Measurements from ENCODE around the gene CPSF2.
"Not testable (repeated sequence)": the region's sequence is repeated elsewhere in the genome, so short reads cannot be mapped to it uniquely, and the experiment has no call there.

The CPSF2 gene

DNA sequence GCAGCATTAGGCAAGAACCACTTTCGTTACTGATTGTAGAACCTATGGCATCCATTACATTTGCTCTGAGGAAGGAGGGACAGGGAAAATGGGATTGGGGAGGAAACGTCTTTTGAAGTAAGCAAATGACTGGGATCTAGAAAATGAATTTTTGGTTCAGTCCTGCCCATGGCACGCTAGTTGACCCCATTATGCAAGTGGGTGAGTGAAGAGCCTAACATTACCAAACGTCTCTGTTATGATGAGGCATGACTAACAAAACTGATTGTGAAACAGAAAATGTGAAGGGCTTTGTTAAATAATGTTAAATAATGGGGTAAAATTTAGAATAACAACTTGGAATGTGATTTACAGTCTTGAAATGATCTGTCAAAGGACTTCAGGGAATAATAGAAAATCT, 38.9 kb downstream of the CPSF2 start:
- Histone ChIP-seq H3K4me3 (ENCODE audit: low read depth, low read length) (no peak overlapping the region), H3K4me1 (ENCODE audit: control insufficient read depth, insufficient read depth, low read length) (no peaks in the 10 kb centered on the region), H3K27me3 (ENCODE audit: control insufficient read depth, insufficient read depth, low read length) (no peaks in the 10 kb centered on the region), H3K36me3 (ENCODE audit: control insufficient read depth, insufficient read depth, low read length) (peaks cover 100% of the 10 kb centered on the region), H3K27ac (ENCODE audit: low read depth, low read length) (no peak overlapping the region), H3K9me3 (ENCODE audit: control insufficient read depth, insufficient read depth, low read length) (peaks cover 16% of the 10 kb centered on the region), H3K9ac (ENCODE audit: low read depth, low read length) (no peak overlapping the region)

DNA sequence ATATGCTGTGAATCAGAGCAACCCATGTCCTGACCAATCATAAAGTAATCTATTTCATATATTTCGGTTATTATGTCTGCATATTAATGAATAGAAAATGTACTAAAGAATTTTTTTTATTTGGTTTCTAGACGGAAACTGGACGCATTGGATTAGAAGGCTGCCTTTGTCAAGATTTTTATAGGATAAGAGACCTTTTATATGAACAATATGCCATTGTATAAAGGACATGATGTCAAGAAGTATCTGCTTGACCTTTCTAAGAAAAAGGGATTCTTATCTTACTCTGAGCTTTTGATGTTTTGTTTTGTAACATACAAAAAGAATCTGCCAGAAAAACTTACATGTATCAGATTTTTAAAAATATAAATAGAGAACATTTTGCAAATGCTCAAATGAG, 39.8 kb downstream of the CPSF2 start:
- Histone ChIP-seq H3K9ac (ENCODE audit: low read depth, low read length) (no peak overlapping the region), H3K36me3 (ENCODE audit: control insufficient read depth, insufficient read depth, low read length) (peaks cover 98% of the 10 kb centered on the region), H3K4me1 (ENCODE audit: control insufficient read depth, insufficient read depth, low read length) (no peaks in the 10 kb centered on the region), H3K27me3 (ENCODE audit: control insufficient read depth, insufficient read depth, low read length) (no peaks in the 10 kb centered on the region), H3K4me3 (ENCODE audit: low read depth, low read length) (no peak overlapping the region), H3K27ac (ENCODE audit: low read depth, low read length) (no peak overlapping the region), H3K9me3 (ENCODE audit: control insufficient read depth, insufficient read depth, low read length) (peaks cover 17% of the 10 kb centered on the region)

DNA sequence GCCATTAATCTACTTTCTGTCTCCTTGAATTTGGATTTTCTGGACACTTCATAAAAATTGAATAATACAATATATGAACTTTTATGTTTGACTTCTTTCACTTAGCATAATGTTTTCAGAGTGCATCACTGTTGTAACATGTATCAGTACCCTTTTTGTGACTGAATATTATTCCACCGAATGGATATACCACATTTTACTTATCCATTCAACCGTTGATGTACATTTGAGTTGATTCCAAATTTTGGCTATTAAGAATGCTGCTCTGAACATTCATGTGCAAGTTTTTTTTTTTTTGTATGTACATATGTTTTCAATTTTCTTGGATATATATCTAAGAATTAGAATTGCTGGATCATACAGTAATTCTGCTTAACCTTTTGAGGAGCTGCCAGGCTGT, 43.2 kb downstream of the CPSF2 start:
- H3K36me3 ChIP-seq (ENCODE audit: control insufficient read depth, insufficient read depth, low read length): peaks cover 79% of the 10 kb centered on the region
- no peaks in the 10 kb centered on the region for H3K4me1 ChIP-seq (ENCODE audit: control insufficient read depth, insufficient read depth, low read length)
- H3K27me3 ChIP-seq (ENCODE audit: control insufficient read depth, insufficient read depth, low read length): no peaks in the 10 kb centered on the region
- H3K9me3 ChIP-seq (ENCODE audit: control insufficient read depth, insufficient read depth, low read length): peaks cover 19% of the 10 kb centered on the region
- no peak overlapping the region for H3K4me3 ChIP-seq (ENCODE audit: low read depth, low read length)
- H3K9ac ChIP-seq (ENCODE audit: low read depth, low read length): no peak overlapping the region
- no peak overlapping the region for H3K27ac ChIP-seq (ENCODE audit: low read depth, low read length)

DNA sequence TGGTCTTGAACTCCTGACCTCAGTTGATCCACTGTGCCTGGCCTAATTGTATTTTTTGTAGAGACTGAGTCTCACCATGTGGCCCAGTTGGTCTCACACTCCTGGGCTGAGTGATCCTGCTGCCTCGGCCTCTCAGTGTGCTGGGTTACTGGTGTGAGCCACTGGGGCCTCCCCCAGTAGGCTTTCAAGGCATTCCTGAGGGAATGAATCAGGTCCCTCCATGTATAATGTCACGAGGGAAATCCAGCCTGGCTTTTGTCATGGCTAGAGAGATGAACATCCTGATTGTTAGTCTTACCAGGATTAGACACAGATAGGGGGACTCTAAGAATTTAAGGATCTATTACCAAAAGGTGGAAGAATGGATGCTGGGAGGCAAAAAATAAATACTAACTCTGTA, 51.9 kb downstream of the CPSF2 start:
- H3K36me3 ChIP-seq (ENCODE audit: control insufficient read depth, insufficient read depth, low read length): peaks cover 2% of the 10 kb centered on the region
- H3K4me3 ChIP-seq (ENCODE audit: low read depth, low read length): no peak overlapping the region

DNA sequence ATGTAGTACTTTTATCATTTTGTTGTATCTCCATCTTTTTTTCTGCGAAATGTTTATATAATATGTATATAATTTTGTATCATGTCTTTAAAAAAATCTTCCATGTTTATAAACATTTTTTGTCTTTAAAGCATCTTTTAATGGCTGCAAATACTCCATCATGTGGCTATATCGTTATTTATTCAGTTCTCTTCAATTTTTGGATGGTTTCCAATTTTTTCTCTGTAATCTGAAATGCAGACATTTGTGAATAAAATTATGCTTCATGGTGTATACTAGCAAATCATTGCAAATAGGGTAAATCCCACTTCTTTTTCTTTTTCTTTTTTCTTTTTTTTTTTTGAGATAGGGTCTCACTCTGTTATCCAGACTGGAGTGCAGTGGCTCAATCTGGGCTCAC, 54.0 kb downstream of the CPSF2 start:
- Histone ChIP-seq H3K27ac (ENCODE audit: low read depth, low read length) (no peak overlapping the region), H3K4me3 (ENCODE audit: low read depth, low read length) (no peak overlapping the region), H3K9ac (ENCODE audit: low read depth, low read length) (no peak overlapping the region), H3K36me3 (ENCODE audit: control insufficient read depth, insufficient read depth, low read length) (no peaks in the 10 kb centered on the region), H3K9me3 (ENCODE audit: control insufficient read depth, insufficient read depth, low read length) (no peaks in the 10 kb centered on the region), H3K4me1 (ENCODE audit: control insufficient read depth, insufficient read depth, low read length) (no peaks in the 10 kb centered on the region), H3K27me3 (ENCODE audit: control insufficient read depth, insufficient read depth, low read length) (no peaks in the 10 kb centered on the region)

More for the DNA sequence above, 51.9 kb downstream of the CPSF2 start:
- Histone ChIP-seq H3K9me3 (ENCODE audit: control insufficient read depth, insufficient read depth, low read length) (no peaks in the 10 kb centered on the region), H3K9ac (ENCODE audit: low read depth, low read length) (no peak overlapping the region), H3K4me1 (ENCODE audit: control insufficient read depth, insufficient read depth, low read length) (no peaks in the 10 kb centered on the region), H3K27ac (ENCODE audit: low read depth, low read length) (no peak overlapping the region), H3K27me3 (ENCODE audit: control insufficient read depth, insufficient read depth, low read length) (no peaks in the 10 kb centered on the region)

DNA sequence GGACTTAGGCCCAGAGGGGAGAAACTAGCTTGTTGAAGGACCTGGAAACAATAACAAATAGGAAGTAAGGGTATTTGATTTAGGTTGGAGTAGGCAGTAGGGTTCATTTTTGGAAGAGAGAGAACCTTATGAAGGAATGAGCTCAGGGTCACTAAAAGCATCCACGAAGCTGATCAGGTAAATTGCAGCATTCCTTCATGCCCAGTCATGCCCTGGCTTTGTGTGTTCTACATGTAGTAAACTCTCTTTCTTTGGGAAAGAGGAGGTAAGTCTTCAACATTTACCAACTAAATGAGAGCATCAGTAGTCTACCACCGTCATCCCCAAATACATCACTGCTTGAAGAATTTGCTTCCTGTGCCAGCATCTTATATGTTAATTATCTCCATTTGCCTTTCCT, 54.7 kb downstream of the CPSF2 start:
- Histone ChIP-seq H3K9me3 (ENCODE audit: control insufficient read depth, insufficient read depth, low read length) (no peaks in the 10 kb centered on the region), H3K4me3 (ENCODE audit: low read depth, low read length) (no peak overlapping the region), H3K36me3 (ENCODE audit: control insufficient read depth, insufficient read depth, low read length) (no peaks in the 10 kb centered on the region), H3K27ac (ENCODE audit: low read depth, low read length) (no peak overlapping the region), H3K27me3 (ENCODE audit: control insufficient read depth, insufficient read depth, low read length) (no peaks in the 10 kb centered on the region), H3K9ac (ENCODE audit: low read depth, low read length) (no peak overlapping the region), H3K4me1 (ENCODE audit: control insufficient read depth, insufficient read depth, low read length) (no peaks in the 10 kb centered on the region)

DNA sequence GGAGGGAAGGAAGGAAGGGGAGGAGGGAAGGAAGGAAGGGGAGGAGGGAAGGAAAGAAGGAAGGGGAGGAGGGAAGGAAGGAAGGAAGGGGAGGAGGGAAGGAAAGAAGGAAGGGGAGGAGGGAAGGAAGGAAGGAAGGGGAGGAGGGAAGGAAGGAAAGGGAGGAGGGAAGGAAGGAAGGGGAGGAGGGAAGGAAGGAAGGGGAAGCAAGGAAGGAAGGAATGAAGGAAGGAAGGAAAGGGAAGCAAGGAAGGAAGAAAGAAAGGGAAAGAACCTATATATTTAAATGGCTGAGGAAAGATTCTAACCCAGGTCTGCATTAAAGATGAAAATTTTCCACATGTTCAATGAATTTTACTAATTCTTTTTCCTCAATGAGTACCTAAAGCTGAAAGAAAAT, 57.4 kb downstream of the CPSF2 start:
- not testable (repeated sequence) for H3K9ac ChIP-seq (ENCODE audit: low read depth, low read length); H3K9me3 ChIP-seq (ENCODE audit: control insufficient read depth, insufficient read depth, low read length); H3K27ac ChIP-seq (ENCODE audit: low read depth, low read length); H3K36me3 ChIP-seq (ENCODE audit: control insufficient read depth, insufficient read depth, low read length); H3K4me1 ChIP-seq (ENCODE audit: control insufficient read depth, insufficient read depth, low read length); H3K27me3 ChIP-seq (ENCODE audit: control insufficient read depth, insufficient read depth, low read length); H3K4me3 ChIP-seq (ENCODE audit: low read depth, low read length)

DNA sequence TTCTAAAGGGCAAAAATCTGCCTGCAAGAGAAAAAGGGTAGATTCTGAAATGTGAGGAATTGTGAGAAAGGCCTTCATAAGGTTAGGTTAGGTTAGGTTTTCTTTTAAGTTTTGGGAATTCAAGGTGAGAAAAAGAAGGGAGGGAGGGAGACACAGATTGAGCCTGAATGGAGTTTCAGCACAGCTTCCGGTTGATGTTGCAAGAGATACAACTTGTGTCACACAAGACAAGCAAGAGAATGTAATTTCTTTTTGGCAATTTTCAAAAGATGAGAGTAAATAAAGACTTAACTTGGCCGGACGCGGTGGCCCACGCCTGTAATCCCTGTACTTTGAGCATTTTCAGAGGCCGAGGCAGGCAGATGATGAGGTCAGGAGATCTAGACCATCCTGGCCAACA, 63.8 kb downstream of the CPSF2 start:
- Histone ChIP-seq H3K27ac (ENCODE audit: low read depth, low read length) (no peak overlapping the region), H3K27me3 (ENCODE audit: control insufficient read depth, insufficient read depth, low read length) (no peaks in the 10 kb centered on the region), H3K4me1 (ENCODE audit: control insufficient read depth, insufficient read depth, low read length) (no peaks in the 10 kb centered on the region), H3K36me3 (ENCODE audit: control insufficient read depth, insufficient read depth, low read length) (no peaks in the 10 kb centered on the region), H3K9ac (ENCODE audit: low read depth, low read length) (no peak overlapping the region), H3K4me3 (ENCODE audit: low read depth, low read length) (no peak overlapping the region), H3K9me3 (ENCODE audit: control insufficient read depth, insufficient read depth, low read length) (peaks cover 10% of the 10 kb centered on the region)

DNA sequence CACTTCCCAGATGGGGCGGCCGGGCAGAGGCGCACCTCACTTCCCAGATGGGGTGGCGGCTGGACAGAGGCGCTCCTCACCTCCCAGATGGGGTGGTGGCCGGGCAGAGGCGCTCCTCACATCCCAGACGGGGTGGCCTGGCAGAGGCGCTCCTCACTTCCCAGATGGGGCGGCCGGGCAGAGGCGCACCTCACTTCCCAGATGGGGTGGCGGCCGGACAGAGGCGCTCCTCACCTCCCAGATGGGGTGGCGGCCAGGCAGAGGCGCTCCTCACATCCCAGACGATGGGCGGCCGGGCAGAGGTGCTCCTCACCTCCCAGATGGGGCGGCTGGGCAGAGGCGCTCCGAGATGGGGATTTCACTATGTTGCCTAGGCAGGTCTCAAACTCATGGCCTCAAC, 65.8 kb downstream of the CPSF2 start:
- not testable (repeated sequence) for H3K27ac ChIP-seq (ENCODE audit: low read depth, low read length); H3K9ac ChIP-seq (ENCODE audit: low read depth, low read length); H3K4me3 ChIP-seq (ENCODE audit: low read depth, low read length); H3K4me1 ChIP-seq (ENCODE audit: control insufficient read depth, insufficient read depth, low read length); H3K27me3 ChIP-seq (ENCODE audit: control insufficient read depth, insufficient read depth, low read length); H3K36me3 ChIP-seq (ENCODE audit: control insufficient read depth, insufficient read depth, low read length)
- peaks cover 10% of the 10 kb centered on the region for H3K9me3 ChIP-seq (ENCODE audit: control insufficient read depth, insufficient read depth, low read length)

DNA sequence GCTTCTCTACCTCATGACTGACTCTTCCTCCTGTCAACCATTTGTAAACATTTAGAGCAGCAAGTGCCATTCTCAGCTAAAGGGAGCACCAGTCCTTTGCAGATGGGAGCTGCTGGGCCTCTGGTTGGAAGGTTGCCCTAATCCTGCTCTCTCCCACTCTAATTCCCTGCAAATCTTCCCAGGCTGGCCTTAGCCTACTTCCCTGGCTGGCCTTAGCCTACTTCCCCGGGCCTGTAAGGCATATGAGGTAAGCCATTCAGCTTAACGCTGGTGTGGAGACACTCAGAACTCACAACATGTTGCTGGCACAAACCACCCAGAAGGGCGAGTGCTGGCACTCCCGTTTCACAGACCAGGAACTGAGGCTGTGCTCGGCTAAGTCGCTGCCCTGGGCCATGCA, 69.0 kb downstream of the CPSF2 start:
- H3K27ac ChIP-seq (ENCODE audit: low read depth, low read length): no peak overlapping the region
- H3K36me3 ChIP-seq (ENCODE audit: control insufficient read depth, insufficient read depth, low read length): no peaks in the 10 kb centered on the region
- peaks cover 10% of the 10 kb centered on the region for H3K9me3 ChIP-seq (ENCODE audit: control insufficient read depth, insufficient read depth, low read length)
- no peaks in the 10 kb centered on the region for H3K4me1 ChIP-seq (ENCODE audit: control insufficient read depth, insufficient read depth, low read length)
- no peak overlapping the region for H3K4me3 ChIP-seq (ENCODE audit: low read depth, low read length)
- no peaks in the 10 kb centered on the region for H3K27me3 ChIP-seq (ENCODE audit: control insufficient read depth, insufficient read depth, low read length)
- H3K9ac ChIP-seq (ENCODE audit: low read depth, low read length): no peak overlapping the region

DNA sequence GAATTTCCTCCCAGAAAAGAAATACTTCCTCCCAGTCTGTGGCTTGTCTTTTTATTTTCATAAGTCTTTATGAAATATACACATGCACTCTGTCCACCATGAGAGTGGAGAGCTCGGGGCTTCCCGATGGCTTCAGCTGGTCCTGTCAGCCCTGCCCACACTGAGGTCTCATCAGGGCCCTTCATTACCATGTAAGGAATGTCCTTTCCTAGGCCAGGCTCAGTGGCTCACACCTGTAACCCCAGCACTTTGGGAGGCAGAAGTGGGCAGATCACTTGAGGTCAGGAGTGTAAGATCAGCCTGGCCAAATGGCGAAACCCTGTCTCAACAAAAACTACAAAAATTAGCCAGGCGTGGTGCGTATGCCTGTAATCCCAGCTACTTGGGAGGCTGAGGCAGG, 77.0 kb downstream of the CPSF2 start:
- H3K9me3 ChIP-seq (ENCODE audit: control insufficient read depth, insufficient read depth, low read length): no peaks in the 10 kb centered on the region
- no peaks in the 10 kb centered on the region for H3K36me3 ChIP-seq (ENCODE audit: control insufficient read depth, insufficient read depth, low read length)
- H3K4me3 ChIP-seq (ENCODE audit: low read depth, low read length): no peak overlapping the region
- no peak overlapping the region for H3K9ac ChIP-seq (ENCODE audit: low read depth, low read length)
- H3K27me3 ChIP-seq (ENCODE audit: control insufficient read depth, insufficient read depth, low read length): peaks cover 7% of the 10 kb centered on the region; the same call in 1 of the 2 replicates
- H3K27ac ChIP-seq (ENCODE audit: low read depth, low read length): no peak overlapping the region
- H3K4me1 ChIP-seq (ENCODE audit: control insufficient read depth, insufficient read depth, low read length): peaks cover 16% of the 10 kb centered on the region

DNA sequence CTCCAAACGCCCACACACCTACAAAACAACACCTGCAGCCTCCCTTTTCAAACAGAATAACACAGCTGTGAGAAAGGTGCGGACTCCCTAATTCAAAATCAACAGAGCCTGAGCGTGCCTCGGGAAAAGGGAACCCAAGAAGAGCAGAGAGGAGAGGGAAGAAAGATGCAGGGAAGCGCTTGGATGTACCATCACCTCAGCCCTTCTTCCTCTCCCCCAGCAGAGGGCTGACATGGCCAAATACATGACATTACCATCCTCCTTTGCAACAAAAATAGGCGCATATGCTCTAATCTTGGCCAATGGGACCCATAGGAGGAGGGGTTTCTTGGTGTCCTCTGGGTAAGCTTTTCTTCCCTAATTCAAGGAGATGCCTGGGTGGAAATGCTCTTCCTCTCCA, 78.0 kb downstream of the CPSF2 start:
- Histone ChIP-seq H3K4me1 (ENCODE audit: control insufficient read depth, insufficient read depth, low read length) (peaks cover 16% of the 10 kb centered on the region), H3K27ac (ENCODE audit: low read depth, low read length) (no peak overlapping the region), H3K4me3 (ENCODE audit: low read depth, low read length) (peak overlapping the region; percentile 25; the same call in 1 of the 2 replicates), H3K27me3 (ENCODE audit: control insufficient read depth, insufficient read depth, low read length) (peaks cover 7% of the 10 kb centered on the region; the same call in 1 of the 2 replicates), H3K36me3 (ENCODE audit: control insufficient read depth, insufficient read depth, low read length) (no peaks in the 10 kb centered on the region), H3K9ac (ENCODE audit: low read depth, low read length) (no peak overlapping the region), H3K9me3 (ENCODE audit: control insufficient read depth, insufficient read depth, low read length) (no peaks in the 10 kb centered on the region)
